Activated T-cell treated with anti-CD3 and anti-CD28 coated beads, Interleukin-2, amount 50 U/mL, for 72 hours (primary cell): ENCODE measurements around the gene FGFBP2. TPM values are rescaled to one million over a fixed set of nuclear protein-coding genes. Genes with fewer than 3 reads are reported as not detected.

Experiments used
- ATAC-seq, 2 donors: fragments of 150-1000 bp; cut with Tn5 transposase; replicated peaks in 1 of 2; 2 replicates each; pipeline ENCODE4 v1.10.0; 2021; ENCODE audit warnings: moderate library complexity in 2 of 2, mild to moderate bottlenecking in 1 of 2
- DNase-seq, 2 donors: peaks; one replicate each; pipeline ENCODE4 v3.0.0; 2021 to 2022; ENCODE audit warnings: mixed read lengths in 1 of 2
- H3K27ac Mint-ChIP-seq: one replicate; pipeline ENCODE4 v1.8.0; 2022; ENCODE audit warnings: mild to moderate bottlenecking, moderate library complexity, mixed read lengths
- H3K27me3 Mint-ChIP-seq: one replicate; pipeline ENCODE4 v1.8.0; 2022; ENCODE audit warnings: low read depth, mixed read lengths
- H3K36me3 Mint-ChIP-seq, 2 donors: one replicate each; pipeline ENCODE4 v1.8.0; 2022; ENCODE audit warnings: mixed read lengths in 2 of 2, mild to moderate bottlenecking in 1 of 2; ENCODE audit not compliant: insufficient read depth in 2 of 2
- H3K4me1 Mint-ChIP-seq: one replicate; pipeline ENCODE4 v1.8.0; 2022; ENCODE audit warnings: low read depth, mixed read lengths
- H3K4me3 Mint-ChIP-seq, 2 donors: one replicate each; pipeline ENCODE4 v1.8.0; 2022; ENCODE audit warnings: mild to moderate bottlenecking in 2 of 2, mixed read lengths in 2 of 2, moderate library complexity in 2 of 2
- H3K9me3 Mint-ChIP-seq, 2 donors: one replicate each; pipeline ENCODE4 v1.8.0; 2022; ENCODE audit warnings: mixed read lengths in 2 of 2
- total RNA-seq, 2 donors: library from RNA; stranded (reverse); gene quantifications; one replicate each; pipeline ENCODE4 v1.2.3, GENCODE V29; 2022

Gene FGFBP2
- total RNA-seq, result 10 to 100 TPM; 11.6 to 14.4 TPM

DNA sequence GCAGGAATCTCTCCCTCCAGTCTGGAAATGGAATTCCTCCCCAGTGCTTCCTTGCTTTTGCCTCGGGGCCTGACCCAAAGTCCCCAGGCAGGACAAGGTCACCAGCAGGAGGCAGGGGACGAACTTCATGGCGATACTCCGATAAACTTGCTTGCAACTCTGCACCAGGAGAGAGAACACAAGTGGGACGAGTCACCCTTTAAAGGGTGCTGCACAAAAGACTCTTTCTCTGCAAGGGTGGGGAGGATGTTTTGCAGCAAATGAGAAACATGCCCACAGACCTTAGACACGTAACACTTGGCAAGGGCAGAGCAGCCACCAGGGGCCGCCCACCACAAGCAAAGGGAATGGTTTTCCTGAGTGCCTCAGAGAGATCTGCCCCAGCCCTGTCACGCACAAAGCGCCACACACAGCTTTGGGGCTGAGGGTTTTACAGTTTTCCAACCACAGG is at the start of gene FGFBP2:
FGFBP2 (minus strand) TSS at position 175 of the 451 bp plus-strand sequence; CDS start at position 129, 46 bp downstream.
- DNase-seq (peak; percentile 76 to 84), ATAC-seq (peak; percentile 84)
- H3K36me3 Mint-ChIP-seq, result peaks cover 0 to 2% of the 10 kb centered on the region in 2 donors
- peaks cover 12% of the 10 kb centered on the region for H3K27me3 Mint-ChIP-seq
- H3K27ac Mint-ChIP-seq, result no peak within 1 kb of the TSS
- peak within 1 kb of the TSS; percentile 67 to 76 for H3K4me3 Mint-ChIP-seq
- H3K9me3 Mint-ChIP-seq, result no peaks in the 10 kb centered on the region
- peaks cover 36% of the 10 kb centered on the region for H3K4me1 Mint-ChIP-seq

DNA sequence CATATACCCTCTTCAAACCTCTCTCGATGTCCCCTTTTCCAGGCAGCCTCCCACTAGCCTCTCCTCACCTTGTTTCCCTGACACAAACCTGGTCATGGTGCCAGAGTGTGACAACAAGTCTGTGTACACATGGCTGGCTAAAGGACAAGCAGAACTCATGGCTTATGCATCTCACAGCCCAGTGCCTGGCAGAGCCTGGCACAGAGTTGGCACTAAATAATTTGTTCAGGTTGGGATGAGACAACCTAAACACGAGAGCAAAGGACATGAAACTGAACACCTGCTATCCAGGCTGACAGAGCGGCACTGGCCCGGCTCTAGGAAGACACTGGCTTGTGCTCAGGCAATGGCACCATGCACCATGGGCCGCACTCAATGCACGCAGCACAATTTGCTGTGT is 48.2 kb upstream of the FGFBP2 start:
- Mint-ChIP-seq H3K27me3 (no peaks in the 10 kb centered on the region), H3K9me3 (no peaks in the 10 kb centered on the region), H3K4me1 (no peaks in the 10 kb centered on the region), H3K27ac (no peak overlapping the region), H3K36me3 (no peaks in the 10 kb centered on the region), H3K4me3 (no peak overlapping the region)
- no peak for ATAC-seq
- no peak for DNase-seq

DNA sequence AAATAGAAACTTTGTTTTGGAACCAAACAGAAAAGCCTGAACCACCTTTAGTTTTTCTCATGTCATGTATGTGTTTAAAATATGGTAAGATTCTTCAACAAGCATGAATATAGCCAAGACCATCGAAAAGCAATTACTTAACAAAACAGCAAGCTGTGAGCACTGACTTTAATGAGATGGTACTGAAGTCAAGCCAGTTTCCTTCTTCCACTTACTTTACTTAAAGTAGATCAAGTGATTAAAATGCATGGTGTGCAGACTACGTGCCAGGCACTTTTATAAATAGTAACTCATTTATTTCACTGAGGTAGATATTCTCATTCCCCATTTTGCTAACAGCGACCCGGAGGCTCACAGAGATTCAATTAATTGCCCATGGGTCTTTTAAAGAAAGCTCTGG is 46.2 kb upstream of the FGFBP2 start:
- DNase-seq (no peak), ATAC-seq (no peak)
- Mint-ChIP-seq H3K4me3 (no peak overlapping the region), H3K4me1 (no peaks in the 10 kb centered on the region), H3K9me3 (no peaks in the 10 kb centered on the region), H3K36me3 (no peaks in the 10 kb centered on the region), H3K27ac (no peak overlapping the region), H3K27me3 (no peaks in the 10 kb centered on the region)

GRCh38 chr4:16007471-16008095 is 44.6 kb upstream of the FGFBP2 start:
- Mint-ChIP-seq H3K36me3 (no peaks in the 10 kb centered on the region), H3K27me3 (no peaks in the 10 kb centered on the region), H3K27ac (peak overlapping the region; percentile 36), H3K4me1 (no peaks in the 10 kb centered on the region), H3K4me3 (no peak overlapping the region), H3K9me3 (no peaks in the 10 kb centered on the region)
- ATAC-seq, result no peak
- no peak for DNase-seq

DNA sequence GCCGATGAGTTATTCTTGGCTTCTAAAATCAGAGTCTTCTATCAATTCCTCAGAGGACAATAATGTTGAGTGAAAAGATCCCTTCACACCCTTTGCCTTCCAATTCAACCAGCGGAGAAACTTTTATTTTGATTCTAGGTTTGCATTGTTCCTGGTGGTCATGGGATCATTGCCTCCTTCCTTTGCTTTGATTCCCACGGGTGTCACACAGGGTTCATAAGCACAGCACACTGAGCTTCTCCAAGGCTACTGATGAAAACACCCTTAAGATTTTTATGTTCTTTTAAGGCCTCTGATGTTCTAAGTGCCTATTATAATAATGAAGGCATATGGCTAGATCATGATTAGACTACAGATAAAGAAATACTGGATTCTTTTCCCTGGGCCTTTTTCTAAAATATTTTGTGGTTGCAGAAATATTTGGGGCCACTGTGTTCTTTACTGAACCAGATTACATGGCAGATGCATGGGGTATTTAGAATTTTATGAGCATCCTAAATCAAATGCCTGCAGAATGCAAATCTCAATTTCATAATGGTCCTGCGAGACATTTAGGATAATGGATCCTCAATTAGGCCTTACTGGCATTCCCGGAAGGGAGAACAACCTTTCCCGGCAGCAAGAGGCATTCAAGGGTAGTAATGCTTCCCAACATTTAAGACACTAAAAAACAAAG is 43.9 kb upstream of the FGFBP2 start:
- H3K36me3 Mint-ChIP-seq, result no peaks in the 10 kb centered on the region
- H3K4me1 Mint-ChIP-seq, result no peaks in the 10 kb centered on the region
- ATAC-seq (no peak), DNase-seq (no peak)
- no peaks in the 10 kb centered on the region for H3K27me3 Mint-ChIP-seq
- peak overlapping the region; percentile 36 for H3K27ac Mint-ChIP-seq
- H3K4me3 Mint-ChIP-seq, result no peak overlapping the region
- no peaks in the 10 kb centered on the region for H3K9me3 Mint-ChIP-seq

GRCh38 chr4:16005676-16006075 is 42.7 kb upstream of the FGFBP2 start:
- Mint-ChIP-seq H3K27me3 (no peaks in the 10 kb centered on the region), H3K27ac (no peak overlapping the region), H3K9me3 (no peaks in the 10 kb centered on the region), H3K4me3 (no peak overlapping the region), H3K36me3 (no peaks in the 10 kb centered on the region), H3K4me1 (no peaks in the 10 kb centered on the region)
- ATAC-seq (no peak), DNase-seq (no peak)

- Mint-ChIP-seq H3K27ac (no peak overlapping the region), H3K27me3 (no peaks in the 10 kb centered on the region)
Measured at GRCh38 chr4:16001484-16001858, 38.5 kb upstream of the FGFBP2 start.

GRCh38 chr4:16000708-16001483 is 37.9 kb upstream of the FGFBP2 start:
- Mint-ChIP-seq H3K36me3 (no peaks in the 10 kb centered on the region), H3K27me3 (no peaks in the 10 kb centered on the region), H3K4me3 (no peak overlapping the region), H3K9me3 (no peaks in the 10 kb centered on the region), H3K4me1 (peaks cover 5% of the 10 kb centered on the region), H3K27ac (no peak overlapping the region)
- DNase-seq (no peak), ATAC-seq (peak; percentile 5 to 48)

More at GRCh38 chr4:16001484-16001858, 38.5 kb upstream of the FGFBP2 start:
- peak; percentile 58 to 59 for DNase-seq
- peak; percentile 91 to 92 for ATAC-seq
- Mint-ChIP-seq H3K4me3 (no peak overlapping the region), H3K36me3 (no peaks in the 10 kb centered on the region), H3K4me1 (peaks cover 5% of the 10 kb centered on the region), H3K9me3 (no peaks in the 10 kb centered on the region)

- DNase-seq (peak in 1 of 2 donors; percentile 3), ATAC-seq (peak; percentile 32 to 62)
- Mint-ChIP-seq H3K27ac (no peak overlapping the region), H3K27me3 (peaks cover 6% of the 10 kb centered on the region), H3K4me3 (no peak overlapping the region), H3K9me3 (no peaks in the 10 kb centered on the region), H3K4me1 (peaks cover 5% of the 10 kb centered on the region), H3K36me3 (no peaks in the 10 kb centered on the region)
Measured at GRCh38 chr4:15996773-15997172, 33.8 kb upstream of the FGFBP2 start.

DNA sequence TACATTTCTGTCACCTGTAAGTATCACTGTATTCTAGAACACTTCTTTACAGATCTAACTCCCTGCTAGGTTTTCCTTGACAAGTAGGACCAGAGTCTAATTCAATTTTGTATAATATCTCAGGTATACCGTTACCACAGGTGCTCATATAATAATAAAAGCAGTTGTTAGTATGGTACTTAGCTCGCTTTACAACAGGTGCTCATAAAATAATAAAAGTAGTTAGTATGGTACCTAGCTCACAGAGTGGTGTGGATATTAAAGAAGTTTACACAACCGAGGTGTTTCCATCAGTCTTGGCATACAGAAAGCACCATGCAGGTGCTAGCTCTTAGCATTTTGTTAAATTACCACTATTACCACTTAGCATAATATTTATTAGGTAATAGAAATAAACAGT is 32.9 kb upstream of the FGFBP2 start:
- H3K4me1 Mint-ChIP-seq, result peaks cover 5% of the 10 kb centered on the region
- H3K4me3 Mint-ChIP-seq, result no peak overlapping the region
- H3K9me3 Mint-ChIP-seq, result no peaks in the 10 kb centered on the region
- H3K27me3 Mint-ChIP-seq, result peaks cover 6% of the 10 kb centered on the region
- H3K27ac Mint-ChIP-seq, result no peak overlapping the region
- ATAC-seq (no peak), DNase-seq (no peak)
- H3K36me3 Mint-ChIP-seq, result no peaks in the 10 kb centered on the region

DNA sequence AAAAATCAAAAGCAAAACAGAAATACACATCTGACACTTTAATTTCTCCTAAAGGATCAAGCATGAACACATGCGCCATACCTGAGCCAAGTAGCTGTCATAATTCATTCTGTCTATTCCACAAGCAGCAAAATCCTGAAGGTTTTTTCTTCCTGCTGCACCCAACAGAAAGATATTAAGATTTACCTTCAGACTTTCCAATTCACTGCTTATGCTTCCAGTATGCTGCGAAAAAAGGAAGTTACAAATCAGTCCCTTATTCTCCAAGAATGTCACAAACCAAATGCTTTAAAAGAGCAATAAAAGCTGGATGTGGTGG is 29.2 kb upstream of the FGFBP2 start:
- Mint-ChIP-seq H3K27me3 (peaks cover 16% of the 10 kb centered on the region), H3K27ac (no peak overlapping the region), H3K4me1 (peaks cover 9% of the 10 kb centered on the region), H3K36me3 (no peaks in the 10 kb centered on the region), H3K9me3 (no peaks in the 10 kb centered on the region), H3K4me3 (no peak overlapping the region)
- DNase-seq (no peak), ATAC-seq (no peak)

- ATAC-seq (no peak), DNase-seq (no peak)
- H3K4me1 Mint-ChIP-seq, result peaks cover 4% of the 10 kb centered on the region
- peaks cover 16% of the 10 kb centered on the region for H3K27me3 Mint-ChIP-seq
- H3K27ac Mint-ChIP-seq, result no peak overlapping the region
- no peaks in the 10 kb centered on the region for H3K9me3 Mint-ChIP-seq
- H3K36me3 Mint-ChIP-seq, result no peaks in the 10 kb centered on the region
- H3K4me3 Mint-ChIP-seq, result no peak overlapping the region
Measured at GRCh38 chr4:15990570-15991285, 27.8 kb upstream of the FGFBP2 start.

GRCh38 chr4:15989424-15989823 is 26.4 kb upstream of the FGFBP2 start:
- no peaks in the 10 kb centered on the region for H3K36me3 Mint-ChIP-seq

More at GRCh38 chr4:15989424-15989823, 26.4 kb upstream of the FGFBP2 start:
- ATAC-seq, result no peak
- H3K27ac Mint-ChIP-seq, result no peak overlapping the region
- peaks cover 4% of the 10 kb centered on the region for H3K4me1 Mint-ChIP-seq
- peaks cover 10% of the 10 kb centered on the region for H3K27me3 Mint-ChIP-seq
- no peaks in the 10 kb centered on the region for H3K9me3 Mint-ChIP-seq
- DNase-seq, result no peak
- H3K4me3 Mint-ChIP-seq, result no peak overlapping the region
